Measurements from ENCODE around the gene SLC24A3. TPM values are rescaled to one million over a fixed set of nuclear protein-coding genes. Genes with fewer than 3 reads are reported as not detected.

The SLC24A3 gene
- total and polyA plus RNA-seq, 2 experiments from 2014 or later, result 0.81 to 2.5 TPM

- no peak for TF ChIP-seq ZNF462 (CRISPR knock-in tag; IDR thresholded peaks at IDR 0.05)
- TF ChIP-seq ZNF114 (CRISPR knock-in tag; IDR thresholded peaks at IDR 0.05), result no peak
- TF ChIP-seq STAT1 (IDR thresholded peaks at IDR 0.05; ENCODE audit: unreplicated experiment), result no peak
- TF ChIP-seq EZH2 (IDR thresholded peaks at IDR 0.05; ENCODE audit: low read depth, unreplicated experiment), result no peak
- TF ChIP-seq ETS1 (IDR thresholded peaks at IDR 0.05), result no peak
- no peak for TF ChIP-seq JUNB (IDR thresholded peaks at IDR 0.05; ENCODE audit: unreplicated experiment)
- no peak for TF ChIP-seq CTCF (conservative IDR thresholded peaks at IDR 0.05; ENCODE audit: low read depth in 2 of 2)
- TF ChIP-seq ZNF331 (CRISPR knock-in tag; IDR thresholded peaks at IDR 0.05; ENCODE audit: low read depth), result no peak
Observed at GRCh38 chr20:19522071-19522801, 309.8 kb downstream of the SLC24A3 start (continued).
